GM21576 (cell line): ENCODE results near the gene MGMT.

ENCODE experiments used
- ATAC-seq: cut with Tn5 transposase; IDR thresholded peaks from one replicate; pipeline ENCODE4 v1.9.1; 2021; ENCODE audit warnings: mild to moderate bottlenecking, moderate library complexity; ENCODE audit not compliant: unreplicated experiment

The MGMT gene

DNA sequence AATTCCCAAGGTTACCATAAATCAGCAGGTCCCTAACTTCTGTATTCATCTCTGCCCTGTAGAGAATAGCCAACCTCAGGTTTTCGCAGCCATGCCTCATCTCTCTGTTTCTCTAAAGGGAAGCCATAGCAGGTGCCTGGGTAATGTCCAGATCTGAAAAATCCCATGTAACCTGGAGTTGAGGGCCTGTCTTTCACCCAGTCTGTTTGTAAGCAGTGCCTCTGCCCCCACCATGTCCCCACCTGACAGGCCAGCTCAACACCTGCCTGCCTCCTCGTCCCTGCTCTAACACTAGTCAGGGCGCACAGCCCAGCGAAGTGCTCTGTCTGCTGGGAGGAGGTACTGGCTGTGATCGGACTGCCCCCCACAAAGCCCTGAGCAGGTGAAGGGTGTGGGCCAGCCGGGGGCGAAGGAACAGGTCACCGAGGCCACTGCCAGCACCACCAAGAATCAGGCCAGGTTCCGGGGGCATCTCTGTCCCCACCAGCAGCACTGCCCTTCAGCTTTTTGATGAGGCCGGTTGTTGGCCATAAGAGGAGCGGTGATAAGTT lies 210.4 kb downstream of the MGMT start:
- ATAC-seq, result no peak

- ATAC-seq, result no peak
Measured at GRCh38 chr10:129678186-129678585, 211.1 kb downstream of the MGMT start.

GRCh38 chr10:129679207-129679606 lies 212.2 kb downstream of the MGMT start:
- ATAC-seq, result no peak

- ATAC-seq, result no peak
Measured at GRCh38 chr10:129680661-129681344, 213.8 kb downstream of the MGMT start.

DNA sequence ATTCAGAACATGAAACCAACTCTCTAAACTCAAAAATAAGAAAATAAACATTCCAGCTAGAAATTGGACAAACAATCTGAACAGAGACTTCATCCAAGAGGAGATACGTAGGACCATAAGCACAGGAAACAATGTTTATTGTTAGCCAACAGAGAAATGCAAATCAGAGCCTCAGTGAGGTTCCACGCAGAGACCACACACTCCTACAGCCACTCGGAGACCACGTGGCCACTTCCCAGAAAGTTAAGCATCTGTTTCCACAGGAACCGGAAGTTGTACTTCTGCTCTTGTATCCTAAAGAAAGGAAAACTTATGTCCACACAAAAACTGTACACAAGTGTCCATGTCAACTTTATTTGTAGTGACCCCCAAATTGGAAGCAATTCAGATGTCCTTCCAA lies 214.8 kb downstream of the MGMT start:
- ATAC-seq, result no peak

DNA sequence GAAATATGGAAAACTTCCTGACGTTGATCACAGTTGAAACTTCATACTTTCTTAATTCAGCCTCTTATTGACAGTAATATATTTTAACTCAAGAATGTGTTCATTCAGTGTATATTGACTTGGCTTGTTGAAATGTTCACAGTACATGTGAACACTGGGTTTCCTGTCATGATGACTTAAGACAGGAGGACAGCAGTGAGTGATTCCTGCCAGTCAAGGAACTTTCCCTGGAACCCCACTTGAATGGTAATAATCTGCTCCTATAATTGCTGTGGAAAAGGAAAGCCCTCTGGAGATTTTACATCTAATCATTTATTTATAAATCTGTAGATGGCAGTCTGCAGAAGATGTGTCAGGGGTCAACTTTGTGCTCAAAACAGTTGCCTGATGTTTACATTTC lies 216.5 kb downstream of the MGMT start:
- ATAC-seq, result no peak

DNA sequence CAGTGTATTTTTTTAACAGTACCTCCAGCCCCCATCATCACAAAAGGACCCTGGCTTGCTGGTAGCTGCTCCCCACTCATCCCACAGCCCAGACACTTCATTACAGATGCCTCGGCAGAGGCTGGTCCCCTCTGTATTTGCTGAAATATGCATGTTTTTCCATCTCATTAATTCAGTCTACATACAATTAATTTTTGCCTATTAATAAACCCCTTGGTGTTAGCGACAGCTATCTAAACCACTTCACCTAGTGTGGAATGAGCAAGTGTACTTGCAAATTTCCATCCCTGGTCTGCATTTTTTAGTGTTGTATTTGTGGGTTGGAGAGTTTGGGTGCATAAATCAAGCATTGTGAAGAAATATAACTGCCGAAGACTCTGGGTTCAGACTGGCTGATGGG lies 216.9 kb downstream of the MGMT start:
- no peak for ATAC-seq

DNA sequence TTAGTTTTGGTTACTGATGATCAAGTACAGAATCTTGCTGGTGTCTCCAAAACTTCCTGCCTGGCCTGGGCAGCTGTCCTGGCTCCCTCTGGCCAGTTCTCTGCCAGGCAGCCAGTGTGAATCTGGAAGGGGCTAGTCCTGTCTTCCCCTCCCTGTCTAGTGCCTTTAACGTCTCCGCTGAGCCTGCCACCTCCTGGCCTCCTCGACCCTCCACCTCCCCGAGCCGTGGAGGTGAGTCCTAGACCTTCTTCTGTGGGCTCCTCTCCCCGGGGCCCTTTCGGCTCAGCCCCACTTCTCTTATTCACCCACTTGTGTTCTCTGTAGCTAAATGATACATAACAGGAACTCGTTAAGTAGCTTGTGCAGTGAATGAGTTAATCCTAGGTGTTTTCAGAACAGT lies 218.2 kb downstream of the MGMT start:
- ATAC-seq, result no peak

- no peak for ATAC-seq
Measured at GRCh38 chr10:129689671-129690071, 222.6 kb downstream of the MGMT start.

GRCh38 chr10:129690248-129691070 lies 223.4 kb downstream of the MGMT start:
- ATAC-seq, result no peak

DNA sequence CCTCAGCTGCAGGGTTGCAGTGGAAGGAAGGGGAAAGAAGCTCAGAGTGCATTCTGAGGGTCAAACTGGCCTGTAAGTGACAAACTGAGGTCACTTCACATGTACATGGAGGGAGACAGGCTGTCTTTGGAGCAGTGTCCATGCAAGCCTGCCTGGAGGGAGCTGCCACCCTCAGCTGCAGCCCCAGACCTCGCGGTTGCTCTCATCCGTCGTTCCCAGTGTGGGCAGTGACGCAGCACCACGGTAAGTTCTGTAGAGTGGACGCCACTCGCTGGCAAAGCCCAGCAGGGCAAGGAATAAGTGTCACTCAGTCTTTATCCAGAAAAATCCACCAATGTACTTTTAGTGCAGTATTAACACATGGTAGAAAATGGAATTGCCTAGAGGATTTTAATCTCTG lies 225.7 kb downstream of the MGMT start:
- ATAC-seq, result no peak

- ATAC-seq, result no peak
Measured at GRCh38 chr10:129693382-129693781, 226.3 kb downstream of the MGMT start.

GRCh38 chr10:129694184-129694583 lies 227.1 kb downstream of the MGMT start:
- ATAC-seq, result no peak

GRCh38 chr10:129694691-129695243 lies 227.7 kb downstream of the MGMT start:
- ATAC-seq, result no peak

- ATAC-seq, result no peak
Measured at GRCh38 chr10:129695671-129696070, 228.6 kb downstream of the MGMT start.

GRCh38 chr10:129696636-129697035 lies 229.6 kb downstream of the MGMT start:
- ATAC-seq, result no peak

GRCh38 chr10:129697463-129698247 lies 230.6 kb downstream of the MGMT start:
- no peak for ATAC-seq

- no peak for ATAC-seq
Measured at GRCh38 chr10:129699722-129700340, 232.8 kb downstream of the MGMT start.

GRCh38 chr10:129702605-129703004 lies 235.6 kb downstream of the MGMT start:
- ATAC-seq, result no peak

DNA sequence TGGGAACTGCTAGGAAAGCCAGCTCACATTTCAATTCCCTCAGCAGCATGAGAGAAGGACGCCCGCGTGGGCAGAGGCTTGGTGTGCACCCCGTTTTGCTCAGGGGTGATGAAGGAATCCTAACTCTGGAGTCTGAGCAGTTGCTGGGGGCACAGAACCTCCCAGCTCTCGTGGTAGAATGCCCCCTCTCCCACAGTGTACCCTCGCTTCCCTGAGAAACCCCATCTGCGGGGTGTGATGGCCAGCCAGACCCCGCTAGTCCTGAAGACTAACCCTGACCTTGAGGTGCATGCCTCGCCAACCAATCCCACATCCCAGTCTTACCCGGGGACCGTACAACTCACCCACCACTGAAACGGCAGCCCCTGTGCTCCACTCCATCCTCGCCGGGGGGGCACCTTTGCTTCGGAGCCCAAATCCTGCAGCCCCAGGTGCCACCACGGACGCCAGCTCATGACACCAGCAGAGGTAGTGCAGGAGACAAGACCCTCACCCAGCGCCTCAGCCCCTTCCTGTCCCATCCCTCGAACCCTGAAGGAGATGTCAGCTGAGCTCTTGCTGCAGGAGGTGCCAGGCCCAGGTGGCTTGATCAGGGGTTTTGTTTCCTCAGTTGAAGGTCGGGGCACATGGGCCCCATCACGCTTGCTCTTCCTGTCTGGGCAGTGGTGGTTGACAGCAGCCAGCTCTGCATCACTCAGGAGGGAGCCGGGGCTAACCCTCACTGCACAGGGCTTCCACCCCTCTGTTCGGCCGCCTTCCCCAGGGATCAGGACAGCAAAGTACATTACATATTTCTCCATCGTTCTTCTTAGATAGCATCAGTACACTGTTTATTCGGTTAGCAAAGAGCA lies 236.5 kb downstream of the MGMT start:
- ATAC-seq, result no peak
